H1 (cell line): Measurements from ENCODE around the gene HS6ST3. TPM values are rescaled to one million over a fixed set of nuclear protein-coding genes. Genes with fewer than 3 reads are reported as not detected.

Experiments
- CTCF ChIA-PET: fragments of 300-600 bp; sonication (Branson Sonifier 250); formaldehyde crosslinking; loops from one replicate; lab custom pipeline; 2021; ENCODE audit not compliant: partially characterized antibody; lab: Charles Lee
- POLR2A ChIA-PET: fragments of 300-600 bp; sonication (Branson Sonifier 250); formaldehyde crosslinking; loops from one replicate; lab custom pipeline; 2021; ENCODE audit warnings: inconsistent platforms; ENCODE audit not compliant: partially characterized antibody; lab: Charles Lee
- DNase-seq, 2 experiments: peaks; one replicate each; pipeline versions ENCODE4 v3.0.0 to v3.0.0-alpha.2; 2010 to 2022; ENCODE audit warnings: low spot score in 2 of 2, low read depth in 1 of 2, mixed read lengths in 1 of 2
- FAIRE-seq: peaks from 2 replicates; lab custom pipeline; 2011; peaks lifted over from hg19 to GRCh38; lab: Jason Lieb, UNC
- H2AFZ ChIP-seq: 2 replicates; pipeline ENCODE4 v1.8.1; 2012; ENCODE audit warnings: low read length, inconsistent platforms
- H2AK5ac ChIP-seq: 2 replicates; pipeline ENCODE4 v1.6.1; 2013; ENCODE audit warnings: low read depth, low read length
- H2BK120ac ChIP-seq: replicated peaks from 2 replicates; pipeline ENCODE3; 2013; ENCODE audit warnings: low read depth, low read length, inconsistent platforms
- H2BK12ac ChIP-seq: 2 replicates; pipeline ENCODE4 v1.6.1; 2013; ENCODE audit warnings: low read depth, low read length
- H2BK15ac ChIP-seq: 2 replicates; pipeline ENCODE4 v1.6.1; 2013; ENCODE audit warnings: low read length
- H2BK20ac ChIP-seq: 2 replicates; pipeline ENCODE4 v1.6.1; 2013; ENCODE audit warnings: low read length
- H2BK5ac ChIP-seq: 2 replicates; pipeline ENCODE4 v1.6.1; 2013; ENCODE audit warnings: low read depth, low read length
- H3K14ac ChIP-seq: 2 replicates; pipeline ENCODE4 v1.6.1; 2013; ENCODE audit warnings: inconsistent platforms; ENCODE audit not compliant: insufficient read length
- H3K18ac ChIP-seq: 2 replicates; pipeline ENCODE4 v1.6.1; 2013; ENCODE audit warnings: low read length; ENCODE audit errors: extremely low read depth
- H3K23ac ChIP-seq: 2 replicates; pipeline ENCODE4 v1.6.1; 2013; ENCODE audit warnings: inconsistent platforms; ENCODE audit not compliant: insufficient read length
- H3K23me2 ChIP-seq: 2 replicates; pipeline ENCODE4 v1.6.1; 2013; ENCODE audit warnings: low read depth, low read length
- H3K27ac ChIP-seq: 2 replicates; pipeline ENCODE4 v1.6.1; 2011; ENCODE audit warnings: low read depth, low read length, inconsistent platforms
- H3K27me3 ChIP-seq, 4 experiments: replicated peaks in 1 of 4; 1 replicate in 1 of 4; 2 replicates in 3 of 4; pipeline versions ENCODE4 v1.6.1 to v1.8.1; 2011 to 2013; ENCODE audit warnings: low read length in 3 of 4, mild to moderate bottlenecking in 3 of 4, inconsistent platforms in 2 of 4, mixed read lengths in 2 of 4, moderate library complexity in 1 of 4; ENCODE audit not compliant: control insufficient read depth in 3 of 4, insufficient read depth in 3 of 4; ENCODE audit errors: extremely low read depth in 1 of 4
- H3K36me3 ChIP-seq, 4 experiments: 2 replicates each; pipeline versions ENCODE4 v1.6.1 to v1.8.1; 2011 to 2013; ENCODE audit warnings: mild to moderate bottlenecking in 4 of 4, low read length in 3 of 4, moderate library complexity in 2 of 4, control low read depth in 1 of 4, inconsistent platforms in 1 of 4; ENCODE audit not compliant: insufficient read depth in 4 of 4, control insufficient read depth in 2 of 4
- H3K4ac ChIP-seq: replicated peaks from 2 replicates; pipeline ENCODE3; 2013; ENCODE audit warnings: low read length, low read depth, mixed read lengths, inconsistent platforms; ENCODE audit not compliant: insufficient read length
- H3K4me1 ChIP-seq, 4 experiments: replicated peaks in 1 of 4; 1 replicate in 1 of 4; 2 replicates in 3 of 4; pipeline versions ENCODE4 v1.6.1 to v1.8.1; 2011 to 2013; ENCODE audit warnings: low read length in 3 of 4, inconsistent platforms in 2 of 4, mixed read lengths in 1 of 4; ENCODE audit not compliant: insufficient read depth in 4 of 4, control insufficient read depth in 3 of 4
- H3K4me2 ChIP-seq, 2 experiments: 2 replicates each; pipeline versions ENCODE4 v1.6.1 to v1.8.1; 2011 to 2013; ENCODE audit warnings: low read depth in 2 of 2, low read length in 2 of 2, control low read depth in 1 of 2, inconsistent platforms in 1 of 2, mild to moderate bottlenecking in 1 of 2; ENCODE audit not compliant: insufficient read depth in 1 of 2
- H3K4me3 ChIP-seq, 4 experiments: fragments of 200-600, 300-600 bp in 1 of 4; sonication (generic), shearing (Covaris generic), sonication (Bioruptor Twin) in 1 of 4; 2 replicates each; pipeline versions ENCODE4 v1.5.1 to v1.8.1; 2011 to 2016; ENCODE audit warnings: low read length in 4 of 4, low read depth in 3 of 4, control low read depth in 2 of 4, inconsistent platforms in 2 of 4, mild to moderate bottlenecking in 2 of 4, mixed read lengths in 1 of 4, moderate library complexity in 1 of 4; ENCODE audit not compliant: insufficient read depth in 2 of 4; ENCODE audit errors: extremely low read depth in 1 of 4
- H3K56ac ChIP-seq: replicated peaks from 2 replicates; pipeline ENCODE3; 2013; ENCODE audit warnings: low read depth, mild to moderate bottlenecking, mixed read lengths, low read length, inconsistent platforms; ENCODE audit not compliant: insufficient read length
- H3K79me1 ChIP-seq: 2 replicates; pipeline ENCODE4 v1.6.1; 2013; ENCODE audit warnings: low read depth, low read length, control low read depth
- H3K79me2 ChIP-seq, 2 experiments: 2 replicates each; pipeline versions ENCODE4 v1.6.1 to v1.8.1; 2012 to 2013; ENCODE audit warnings: low read length in 2 of 2, mild to moderate bottlenecking in 2 of 2, inconsistent platforms in 1 of 2; ENCODE audit not compliant: insufficient read depth in 2 of 2, control insufficient read depth in 1 of 2
- H3K9ac ChIP-seq, 4 experiments: replicated peaks in 1 of 4; 1 replicate in 1 of 4; 2 replicates in 3 of 4; pipeline versions ENCODE4 v1.6.1 to v1.8.1; 2011 to 2013; ENCODE audit warnings: low read depth in 3 of 4, low read length in 3 of 4, control low read depth in 2 of 4, mild to moderate bottlenecking in 2 of 4, moderate library complexity in 2 of 4, inconsistent platforms in 1 of 4; ENCODE audit errors: extremely low read depth in 1 of 4
- H3K9me3 ChIP-seq, 2 experiments: 2 replicates each; pipeline versions ENCODE4 v1.6.1 to v1.8.1; 2012 to 2013; ENCODE audit warnings: mild to moderate bottlenecking in 2 of 2, moderate library complexity in 2 of 2, control low read depth in 1 of 2, inconsistent platforms in 1 of 2, low read depth in 1 of 2, low read length in 1 of 2, mixed read lengths in 1 of 2; ENCODE audit not compliant: insufficient read depth in 2 of 2
- H4K20me1 ChIP-seq, 2 experiments: replicated peaks in 1 of 2; 2 replicates each; pipeline versions ENCODE3 to v1.8.1; 2011 to 2013; ENCODE audit warnings: inconsistent platforms in 2 of 2, low read length in 2 of 2, mild to moderate bottlenecking in 1 of 2; ENCODE audit not compliant: insufficient read depth in 2 of 2, control insufficient read depth in 1 of 2
- H4K5ac ChIP-seq: 2 replicates; pipeline ENCODE4 v1.6.1; 2013; ENCODE audit warnings: low read length, low read depth, mixed read lengths, inconsistent platforms; ENCODE audit not compliant: insufficient read length
- H4K8ac ChIP-seq: 2 replicates; pipeline ENCODE4 v1.8.0; 2013; ENCODE audit warnings: mild to moderate bottlenecking, moderate library complexity, low read length, inconsistent platforms; ENCODE audit not compliant: insufficient read depth; ENCODE audit errors: extremely low read depth
- H4K91ac ChIP-seq: replicated peaks from 2 replicates; pipeline ENCODE3; 2013; ENCODE audit warnings: low read length, mixed read lengths, inconsistent platforms; ENCODE audit not compliant: insufficient read length
- NRF1 ChIP-seq: IDR thresholded peaks from 2 replicates; pipeline ENCODE4 v1.6.1; 2011; ENCODE audit warnings: mild to moderate bottlenecking, low read depth, low read length, improper control_type of control experiment
- POLR2A ChIP-seq, 2 experiments: IDR thresholded peaks; 1 replicate in 1 of 2; 2 replicates in 1 of 2; pipeline ENCODE4 v1.6.1; 2011; ENCODE audit warnings: low read depth in 2 of 2, low read length in 2 of 2, mild to moderate bottlenecking in 2 of 2; ENCODE audit errors: control extremely low read depth in 1 of 2
- SP1 ChIP-seq: IDR thresholded peaks from 2 replicates; pipeline ENCODE4 v1.6.1; 2011; ENCODE audit warnings: low read depth, low read length
- TEAD4 ChIP-seq: IDR thresholded peaks from 2 replicates; pipeline ENCODE4 v1.6.1; 2012; ENCODE audit warnings: low read depth, low read length, inconsistent platforms, mixed read lengths
- WGBS, 2 experiments: shearing (Covaris generic) in 1 of 2; methylation state at CpG; one replicate each; pipeline versions ENCODE4 v1.1.6 to v1.1.7; 2013 to 2015; ENCODE audit warnings: low lambda C conversion rate in 2 of 2, mixed read lengths in 2 of 2, inconsistent platforms in 1 of 2, low coverage in 1 of 2, missing lambda C conversion rate in 1 of 2; ENCODE audit not compliant: insufficient replicate concordance in 2 of 2, insufficient coverage in 1 of 2, insufficient read length in 1 of 2; ENCODE audit errors: extremely low coverage in 1 of 2, missing lambda C conversion rate in 1 of 2; 5-methylcytosine and 5-hydroxymethylcytosine counted together
- polyA plus RNA-seq, 7 experiments: library from polyadenylated mRNA; depleted of rRNA in 3 of 7; stranded (reverse) in 5 of 7; unstranded in 2 of 7; fragments of >200 nt in 5 of 7; fragments of 200-250 nt in 2 of 7; gene quantifications; 1 replicate in 5 of 7; 2 replicates in 1 of 7; 4 replicates in 1 of 7; pipeline versions ENCODE4 v1.2.1 to v1.2.3, GENCODE V29; 2011 to 2013; ENCODE audit warnings: missing spikeins in 2 of 7, mixed read lengths in 2 of 7
- total RNA-seq: library from RNA; stranded (reverse); fragmentation: NEBNext Ultra II Directional; extraction: Animal tissue kit (Norgen Biotek cat#: 25700); gene quantifications from 2 replicates; pipeline ENCODE4 v1.2.1, GENCODE V29; 2021

Gene HS6ST3
- total and polyA plus RNA-seq, 2 of the 8 experiments (the other 6 are each of a cell fraction or from before 2014, with no cell fraction given), result 0.45 to 1.2 TPM

DNA sequence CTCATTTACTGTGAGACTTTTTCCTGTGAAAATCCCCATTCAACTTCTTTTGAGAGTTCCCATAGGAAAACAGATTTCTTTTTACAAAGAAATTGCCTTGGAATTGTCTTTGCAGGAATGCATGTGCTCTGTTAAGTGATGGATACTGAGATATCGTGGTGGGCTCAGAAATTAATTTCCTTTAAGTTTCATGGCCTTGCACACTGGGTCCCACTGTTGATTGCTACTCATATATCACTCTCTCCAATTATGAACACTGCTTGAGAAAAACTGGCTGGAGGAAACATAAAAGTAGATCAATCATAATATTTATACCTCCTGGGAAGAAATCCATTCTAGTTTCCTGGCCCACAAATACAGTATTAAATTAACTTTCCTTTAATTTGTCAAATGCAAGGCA, 773.1 kb downstream of the HS6ST3 start:
- DNase-seq (no peak), FAIRE-seq (no peak)
- Histone ChIP-seq H2AK5ac (no peak overlapping the region), H3K4me1 (no peaks in the 10 kb centered on the region), H3K36me3 (no peaks in the 10 kb centered on the region), H2BK12ac (no peak overlapping the region), H3K9me3 (no peaks in the 10 kb centered on the region), H4K5ac (no peak overlapping the region), H3K14ac (no peak overlapping the region), H3K9ac (no peak overlapping the region), H4K91ac (no peak overlapping the region), H3K23me2 (no peaks in the 10 kb centered on the region), H2BK120ac (no peak overlapping the region), H3K79me2 (no peaks in the 10 kb centered on the region), H4K20me1 (no peaks in the 10 kb centered on the region), H2BK15ac (no peak overlapping the region), H3K4me3 (no peak overlapping the region), H3K23ac (no peak overlapping the region), H4K8ac (no peak overlapping the region), H3K4me2 (no peak overlapping the region), H3K18ac (no peak overlapping the region), H3K27ac (no peak overlapping the region), H2BK20ac (no peak overlapping the region), H3K56ac (no peak overlapping the region), H3K27me3 (no peaks in the 10 kb centered on the region), H3K79me1 (no peaks in the 10 kb centered on the region), H2AFZ (no peak overlapping the region), H2BK5ac (no peak overlapping the region), H3K4ac (no peak overlapping the region)
- POLR2A ChIA-PET, result no interaction called here
- TF ChIP-seq POLR2A (IDR thresholded peaks at IDR 0.05; ENCODE audit: control extremely low read depth in 1 of 2, low read depth in 2 of 2, low read length in 2 of 2) (no peak), TEAD4 (no peak), NRF1 (no peak), SP1 (no peak)
- CTCF ChIA-PET, result no interaction called here
- WGBS, 2 experiments, result 87% methylated on average over 1 of the region's 1 CpG; no CpG with 5 or more reads in 1 of the 2 experiments
